ENCODE data around the gene AKAP6.

GRCh38 chr14:32722631-32723183 lies 393.6 kb downstream of the AKAP6 start:
- TF ChIP-seq CTCF (IDR thresholded peaks at IDR 0.05) (no peak), POLR2AphosphoS5 (IDR thresholded peaks at IDR 0.05) (no peak)
